Fibroblast of lung (primary cell): ENCODE data around the gene ETV6.

Experiments used
- CTCF ChIP-seq, 2 donors: IDR thresholded peaks in 1 of 2; conservative IDR thresholded peaks in 1 of 2; 1 replicate in 1 of 2; 2 replicates in 1 of 2; pipeline ENCODE4 v1.5.1; 2011 to 2012; ENCODE audit warnings: low read length in 2 of 2, control low read depth in 1 of 2, inconsistent platforms in 1 of 2, low read depth in 1 of 2, mild to moderate bottlenecking in 1 of 2
- EZH2 ChIP-seq: IDR thresholded peaks from 2 replicates; pipeline ENCODE4 v1.5.1; 2012; ENCODE audit warnings: low read length, control low read depth, mild to moderate bottlenecking; ENCODE audit errors: missing control alignments

GRCh38 chr12:11622876-11623281, 26.6 kb upstream of the ETV6 start:
- TF ChIP-seq CTCF (conservative IDR thresholded peaks at IDR 0.05 in 1 of 2, IDR thresholded peaks at IDR 0.05 in 1 of 2; ENCODE audit: low read depth in 1 of 2, low read length in 2 of 2) (peak in 1 of 2 donors; percentile 36), EZH2 (no peak)
